ENCODE data around the gene SWI5.

Gene SWI5

GRCh38 chr9:128252317-128253139 is 23.5 kb upstream of the SWI5 start:
- no peak for DNase-seq (ENCODE audit: low spot score)

GRCh38 chr9:128253140-128253990 is 22.7 kb upstream of the SWI5 start:
- DNase-seq (ENCODE audit: low spot score): no peak

- no peak for DNase-seq (ENCODE audit: low spot score)
Measured at GRCh38 chr9:128253991-128254346, 22.1 kb upstream of the SWI5 start.

GRCh38 chr9:128254362-128254761 is 21.7 kb upstream of the SWI5 start:
- no peak for DNase-seq (ENCODE audit: low spot score)

GRCh38 chr9:128254855-128255759 is 21.0 kb upstream of the SWI5 start:
- DNase-seq (ENCODE audit: low spot score): peak; percentile 87

- DNase-seq (ENCODE audit: low spot score): no peak
Measured at GRCh38 chr9:128257086-128257825, 18.8 kb upstream of the SWI5 start.

GRCh38 chr9:128257907-128258306 is 18.2 kb upstream of the SWI5 start:
- no peak for DNase-seq (ENCODE audit: low spot score)

- no peak for DNase-seq (ENCODE audit: low spot score)
Measured at GRCh38 chr9:128258326-128258725, 17.8 kb upstream of the SWI5 start.

GRCh38 chr9:128259156-128259555 is 16.9 kb upstream of the SWI5 start:
- no peak for DNase-seq (ENCODE audit: low spot score)

- DNase-seq (ENCODE audit: low spot score): no peak
Measured at GRCh38 chr9:128260340-128260739, 15.7 kb upstream of the SWI5 start.

- DNase-seq (ENCODE audit: low spot score): no peak
Measured at GRCh38 chr9:128262687-128263086, 13.4 kb upstream of the SWI5 start.

- no peak for DNase-seq (ENCODE audit: low spot score)
Measured at GRCh38 chr9:128265348-128265847, 10.7 kb upstream of the SWI5 start.

GRCh38 chr9:128266868-128267590 is 9.0 kb upstream of the SWI5 start:
- no peak for DNase-seq (ENCODE audit: low spot score)

- DNase-seq (ENCODE audit: low spot score): no peak
Measured at GRCh38 chr9:128271112-128271511, 5.0 kb upstream of the SWI5 start.

GRCh38 chr9:128271512-128271911 is 4.6 kb upstream of the SWI5 start:
- DNase-seq (ENCODE audit: low spot score): no peak

- no peak for DNase-seq (ENCODE audit: low spot score)
Measured at GRCh38 chr9:128274245-128274644, 1.8 kb upstream of the SWI5 start.

GRCh38 chr9:128275198-128276007 is 673 bp upstream of the SWI5 start, which contains the start of gene GOLGA2:
GOLGA2 (minus strand) TSS chr9:128276007; CDS start chr9:128275976, 31 bp downstream.
- DNase-seq (ENCODE audit: low spot score): peak; percentile 88

GRCh38 chr9:128276574-128277270 is 646 bp downstream of the SWI5 start:
- DNase-seq (ENCODE audit: low spot score): peak; percentile 71
